Endothelial cell of umbilical vein (primary cell): ENCODE measurements around the gene SWAP70. TPM values are rescaled to one million over a fixed set of nuclear protein-coding genes. Genes with fewer than 3 reads are reported as not detected.

Experiments used
- BruUV-seq: library from RNA; stranded (reverse); fragments of 400-500 nt; replicated peaks from 2 replicates; lab custom pipeline; 2021; lab: Mats Ljungman, UMichigan
- CTCF ChIA-PET: fragments of 300-600, 350-600 bp; sonication (Branson Sonifier 250); formaldehyde crosslinking; loops from one replicate; lab custom pipeline; 2021; ENCODE audit warnings: antibody characterized with exemption, inconsistent platforms; lab: Charles Lee
- POLR2A ChIA-PET: fragments of 300-600, 350-600 bp; sonication (Branson Sonifier 250); formaldehyde crosslinking; loops from one replicate; lab custom pipeline; 2021; ENCODE audit warnings: antibody characterized with exemption, inconsistent platforms; lab: Charles Lee
- DNase-seq: peaks from one replicate; pipeline ENCODE4 v3.0.0-alpha.2; 2011; ENCODE audit warnings: low read depth, low spot score
- FAIRE-seq: peaks from 2 replicates; lab custom pipeline; 2011; peaks lifted over from hg19 to GRCh38; lab: Jason Lieb, UNC
- H2AFZ ChIP-seq: 2 replicates; pipeline ENCODE4 v1.6.0; 2012; ENCODE audit warnings: low read depth, low read length, control low read depth, inconsistent platforms
- H3K27ac ChIP-seq: 2 replicates; pipeline ENCODE4 v1.5.1; 2011; ENCODE audit warnings: low read depth, mild to moderate bottlenecking, control low read depth, low read length, moderate library complexity; ENCODE audit not compliant: insufficient read depth
- H3K27me3 ChIP-seq, 2 experiments: 2 replicates each; pipeline versions ENCODE4 v1.6.0 to v1.6.1; 2011; ENCODE audit warnings: low read length in 2 of 2, mixed read lengths in 1 of 2; ENCODE audit not compliant: control insufficient read depth in 2 of 2, insufficient read depth in 2 of 2
- H3K36me3 ChIP-seq, 2 experiments: 2 replicates in 1 of 2; 3 replicates in 1 of 2; pipeline ENCODE4 v1.5.1; 2011; ENCODE audit warnings: low read length in 2 of 2, mild to moderate bottlenecking in 1 of 2, moderate library complexity in 1 of 2; ENCODE audit not compliant: control insufficient read depth in 2 of 2, insufficient read depth in 2 of 2; ENCODE audit errors: extremely low read depth in 1 of 2
- H3K4me1 ChIP-seq: 3 replicates; pipeline ENCODE4 v1.5.1; 2011; ENCODE audit warnings: mild to moderate bottlenecking, low read length; ENCODE audit not compliant: control insufficient read depth, insufficient read depth; ENCODE audit errors: extremely low read depth
- H3K4me2 ChIP-seq: 2 replicates; pipeline ENCODE4 v1.6.1; 2011; ENCODE audit warnings: low read length, control low read depth, mixed read lengths; ENCODE audit not compliant: insufficient read depth
- H3K4me3 ChIP-seq, 3 experiments: fragments of 200-600 bp in 1 of 3; sonication (generic), shearing (Covaris generic) in 1 of 3; replicated peaks in 1 of 3; 2 replicates each; pipeline ENCODE4 v1.5.1; 2011 to 2016; ENCODE audit warnings: control low read depth in 3 of 3, low read length in 3 of 3, mild to moderate bottlenecking in 2 of 3, inconsistent platforms in 1 of 3, low read depth in 1 of 3, moderate library complexity in 1 of 3; ENCODE audit not compliant: insufficient read depth in 1 of 3
- H3K79me2 ChIP-seq: 2 replicates; pipeline ENCODE4 v1.6.0; 2012; ENCODE audit warnings: low read length, inconsistent platforms; ENCODE audit not compliant: control insufficient read depth, insufficient read depth
- H3K9ac ChIP-seq: replicated peaks from 2 replicates; pipeline ENCODE3; 2011; ENCODE audit warnings: low read length, control low read depth; ENCODE audit not compliant: insufficient read depth; ENCODE audit errors: extremely low read depth
- H3K9me1 ChIP-seq: replicated peaks from 3 replicates; pipeline ENCODE4 v1.6.0; 2011; ENCODE audit warnings: mild to moderate bottlenecking, low read length; ENCODE audit not compliant: control insufficient read depth, insufficient read depth; ENCODE audit errors: extremely low read depth
- H3K9me3 ChIP-seq: replicated peaks from 2 replicates; pipeline ENCODE4 v1.5.1; 2012; ENCODE audit warnings: low read length, inconsistent platforms; ENCODE audit not compliant: control insufficient read depth, insufficient read depth
- H4K20me1 ChIP-seq: replicated peaks from 2 replicates; pipeline ENCODE3; 2011; ENCODE audit warnings: mild to moderate bottlenecking, low read length; ENCODE audit not compliant: control insufficient read depth, insufficient read depth; ENCODE audit errors: extremely low read depth
- EZH2 ChIP-seq: IDR thresholded peaks from 2 replicates; pipeline ENCODE4 v1.6.1; 2012; ENCODE audit warnings: borderline replicate concordance, low read depth, mild to moderate bottlenecking, moderate library complexity, low read length, inconsistent platforms; ENCODE audit not compliant: severe bottlenecking
- FOS ChIP-seq: IDR thresholded peaks from 2 replicates; pipeline ENCODE4 v1.6.1; 2011; ENCODE audit warnings: mild to moderate bottlenecking, low read length, moderate library complexity, borderline replicate concordance; ENCODE audit not compliant: insufficient read depth
- GATA2 ChIP-seq: IDR thresholded peaks from 2 replicates; pipeline ENCODE4 v1.7.0; 2011; ENCODE audit warnings: low read depth, mild to moderate bottlenecking, moderate library complexity, mixed read lengths, low read length; ENCODE audit not compliant: insufficient read length, insufficient read depth
- JUN ChIP-seq: IDR thresholded peaks from 2 replicates; pipeline ENCODE4 v1.6.1; 2011; ENCODE audit warnings: borderline replicate concordance, low read depth; ENCODE audit not compliant: insufficient read length, insufficient read depth
- MYC ChIP-seq: IDR thresholded peaks from one replicate; pipeline ENCODE4 v1.6.1; 2011; ENCODE audit warnings: mild to moderate bottlenecking, low read depth, low read length
- POLR2A ChIP-seq: IDR thresholded peaks from 2 replicates; pipeline ENCODE4 v1.6.1; 2012; ENCODE audit warnings: low read depth, mild to moderate bottlenecking, control low read depth, low read length
- POLR2AphosphoS5 ChIP-seq: IDR thresholded peaks from 2 replicates; pipeline ENCODE4 v1.6.1; 2012; ENCODE audit warnings: low read depth, mild to moderate bottlenecking, control low read depth, low read length, moderate library complexity; ENCODE audit not compliant: insufficient read depth
- dilution Hi-C: fragments of 300-500 bp; cut with MboI; formaldehyde crosslinking; loops from one replicate; pipeline ENCODE4 v1.15.0; 2019; ENCODE audit warnings: low sequenced_read_pairs; ENCODE audit not compliant: extremely low pct_ligation_motif_present
- intact Hi-C: fragments of 100-400 bp; cut with micrococcal nuclease; formaldehyde crosslinking; loops from one replicate; pipeline ENCODE4 v1.10.0; 2022
- polyA plus RNA-seq, 4 experiments: library from polyadenylated mRNA; depleted of rRNA in 3 of 4; stranded (reverse) in 3 of 4; unstranded in 1 of 4; fragments of >200 nt; gene quantifications; 2 replicates each; pipeline versions ENCODE4 v1.2.1 to v1.2.3, GENCODE V29; 2011 to 2012; ENCODE audit warnings: missing spikeins in 1 of 4
- total RNA-seq: library from RNA; stranded (reverse); gene quantifications from 2 replicates; pipeline ENCODE4 v1.2.3, GENCODE V29; 2021
- TF ChIP-seq, protein P1 (sequence below), 2 donors: IDR thresholded peaks; 1 replicate in 1 of 2; 2 replicates in 1 of 2; pipeline ENCODE4 v1.5.1; 2011; ENCODE audit warnings: low read length in 2 of 2, mild to moderate bottlenecking in 2 of 2, moderate library complexity in 2 of 2, control low read depth in 1 of 2, inconsistent platforms in 1 of 2, low read depth in 1 of 2; ENCODE audit not compliant: insufficient read depth in 1 of 2; ENCODE audit errors: extremely low read depth in 1 of 2
- TF ChIP-seq, protein P2 (sequence below): IDR thresholded peaks from 2 replicates; pipeline ENCODE4 v1.6.1; 2011; ENCODE audit not compliant: insufficient read depth, insufficient read length

Gene SWAP70
- total and polyA plus RNA-seq, 2 donors (not counting 3 experiments of a cell fraction or from before 2014, with no cell fraction given), result 52.5 to 165 TPM

DNA sequence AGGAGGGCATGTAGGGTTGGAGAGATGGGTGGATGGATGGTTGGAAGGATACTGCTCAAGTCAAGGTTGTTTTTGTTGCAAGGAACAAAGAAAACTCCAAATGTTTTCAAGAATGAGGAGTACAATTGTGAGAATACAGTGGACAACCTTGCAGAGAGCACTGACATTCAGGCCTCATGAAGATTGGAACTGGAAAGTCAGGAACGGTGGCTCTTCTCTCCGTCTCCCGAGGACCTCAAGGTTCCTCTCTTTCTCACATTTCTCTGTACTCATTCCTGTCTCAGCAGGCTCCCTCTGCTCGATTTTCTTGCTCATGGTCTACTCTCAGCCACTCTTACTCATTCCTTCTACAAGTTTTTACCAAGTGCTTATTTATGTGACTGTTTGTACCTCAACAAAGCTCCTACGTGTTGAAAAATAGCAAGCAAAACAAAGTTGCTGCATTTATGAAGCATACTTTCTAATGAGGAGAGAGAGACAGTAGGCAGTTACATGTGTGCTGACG, 97.6 kb downstream of the SWAP70 start:
- Histone ChIP-seq H3K9ac (no peak overlapping the region), H3K79me2 (no peaks in the 10 kb centered on the region), H3K27ac (no peak overlapping the region), H4K20me1 (no peaks in the 10 kb centered on the region), H3K36me3 (no peaks in the 10 kb centered on the region), H3K9me1 (no peaks in the 10 kb centered on the region), H3K27me3 (no peaks in the 10 kb centered on the region), H3K4me3 (no peak overlapping the region), H3K4me2 (no peak overlapping the region), H3K4me1 (peaks cover 37% of the 10 kb centered on the region), H2AFZ (no peak overlapping the region), H3K9me3 (no peaks in the 10 kb centered on the region)
- FAIRE-seq, result no peak
- intact Hi-C loops (no loop called here), dilution Hi-C loops (no loop called here)
- ChIA-PET POLR2A (no interaction called here), CTCF (interaction anchor here (4.2 to 5.2 kb wide), 2 partner anchors 212 to 545 kb away, joined by 54 to 104 read pairs; partner anchors contain the start of gene ADM)
- no TSS peak for BruUV-seq
- DNase-seq, result no peak
- TF ChIP-seq FOS (no peak), POLR2AphosphoS5 (no peak), JUN (no peak), POLR2A (no peak), EZH2 (no peak), GATA2 (no peak), MYC (no peak)
- TF ChIP-seq, protein P1, sequence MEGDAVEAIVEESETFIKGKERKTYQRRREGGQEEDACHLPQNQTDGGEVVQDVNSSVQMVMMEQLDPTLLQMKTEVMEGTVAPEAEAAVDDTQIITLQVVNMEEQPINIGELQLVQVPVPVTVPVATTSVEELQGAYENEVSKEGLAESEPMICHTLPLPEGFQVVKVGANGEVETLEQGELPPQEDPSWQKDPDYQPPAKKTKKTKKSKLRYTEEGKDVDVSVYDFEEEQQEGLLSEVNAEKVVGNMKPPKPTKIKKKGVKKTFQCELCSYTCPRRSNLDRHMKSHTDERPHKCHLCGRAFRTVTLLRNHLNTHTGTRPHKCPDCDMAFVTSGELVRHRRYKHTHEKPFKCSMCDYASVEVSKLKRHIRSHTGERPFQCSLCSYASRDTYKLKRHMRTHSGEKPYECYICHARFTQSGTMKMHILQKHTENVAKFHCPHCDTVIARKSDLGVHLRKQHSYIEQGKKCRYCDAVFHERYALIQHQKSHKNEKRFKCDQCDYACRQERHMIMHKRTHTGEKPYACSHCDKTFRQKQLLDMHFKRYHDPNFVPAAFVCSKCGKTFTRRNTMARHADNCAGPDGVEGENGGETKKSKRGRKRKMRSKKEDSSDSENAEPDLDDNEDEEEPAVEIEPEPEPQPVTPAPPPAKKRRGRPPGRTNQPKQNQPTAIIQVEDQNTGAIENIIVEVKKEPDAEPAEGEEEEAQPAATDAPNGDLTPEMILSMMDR (IDR thresholded peaks at IDR 0.05; ENCODE audit: extremely low read depth in 1 of 2, insufficient read depth in 1 of 2, low read depth in 1 of 2, low read length in 2 of 2), result no peak
- TF ChIP-seq, protein P2, sequence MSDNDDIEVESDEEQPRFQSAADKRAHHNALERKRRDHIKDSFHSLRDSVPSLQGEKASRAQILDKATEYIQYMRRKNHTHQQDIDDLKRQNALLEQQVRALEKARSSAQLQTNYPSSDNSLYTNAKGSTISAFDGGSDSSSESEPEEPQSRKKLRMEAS, result no peak
